HG03139 (cell line): ENCODE data around the gene PLAAT2.
"Not testable (repeated sequence)": the region's sequence is repeated elsewhere in the genome, so short reads cannot be mapped to it uniquely, and the experiment has no call there.

Experiments used
- ATAC-seq: cut with Tn5 transposase; IDR thresholded peaks from one replicate; pipeline ENCODE4 v1.9.1; 2021; ENCODE audit not compliant: unreplicated experiment

Gene PLAAT2

GRCh38 chr11:63578882-63579281, 15.7 kb upstream of the PLAAT2 start:
- ATAC-seq = not testable (repeated sequence)

GRCh38 chr11:63574856-63575602, 11.8 kb upstream of the PLAAT2 start:
- ATAC-seq = no peak

GRCh38 chr11:63573881-63574855, 11.0 kb upstream of the PLAAT2 start:
- ATAC-seq = peak; percentile 55

- no peak for ATAC-seq
Measured at GRCh38 chr11:63572026-63572688, 9.0 kb upstream of the PLAAT2 start.

GRCh38 chr11:63569570-63569969, 6.4 kb upstream of the PLAAT2 start:
- ATAC-seq = no peak

- peak; percentile 80 for ATAC-seq
Measured at GRCh38 chr11:63567044-63567840, 4.1 kb upstream of the PLAAT2 start.

- no peak for ATAC-seq
Measured at GRCh38 chr11:63564784-63565350, 1.7 kb upstream of the PLAAT2 start.

GRCh38 chr11:63564056-63564774, 1.0 kb upstream of the PLAAT2 start:
- ATAC-seq = peak; percentile 50

- no peak for ATAC-seq
Measured at GRCh38 chr11:63560506-63561180, 2.5 kb downstream of the PLAAT2 start.

GRCh38 chr11:63558459-63559157, 4.6 kb downstream of the PLAAT2 start:
- no peak for ATAC-seq

- ATAC-seq = no peak
Measured at GRCh38 chr11:63557570-63557969, 5.6 kb downstream of the PLAAT2 start.

- no peak for ATAC-seq
Measured at GRCh38 chr11:63556404-63557013, 6.7 kb downstream of the PLAAT2 start.

- no peak for ATAC-seq
Measured at GRCh38 chr11:63554877-63555223, 8.3 kb downstream of the PLAAT2 start.

GRCh38 chr11:63553759-63554158, 9.4 kb downstream of the PLAAT2 start:
- no peak for ATAC-seq

- no peak for ATAC-seq
Measured at GRCh38 chr11:63552921-63553320, 10.3 kb downstream of the PLAAT2 start.

- no peak for ATAC-seq
Measured at GRCh38 chr11:63551889-63552266, 11.3 kb downstream of the PLAAT2 start.

GRCh38 chr11:63551091-63551888, 11.9 kb downstream of the PLAAT2 start:
- ATAC-seq = no peak
